Measurements from ENCODE around the gene CPN2.

Gene CPN2

DNA sequence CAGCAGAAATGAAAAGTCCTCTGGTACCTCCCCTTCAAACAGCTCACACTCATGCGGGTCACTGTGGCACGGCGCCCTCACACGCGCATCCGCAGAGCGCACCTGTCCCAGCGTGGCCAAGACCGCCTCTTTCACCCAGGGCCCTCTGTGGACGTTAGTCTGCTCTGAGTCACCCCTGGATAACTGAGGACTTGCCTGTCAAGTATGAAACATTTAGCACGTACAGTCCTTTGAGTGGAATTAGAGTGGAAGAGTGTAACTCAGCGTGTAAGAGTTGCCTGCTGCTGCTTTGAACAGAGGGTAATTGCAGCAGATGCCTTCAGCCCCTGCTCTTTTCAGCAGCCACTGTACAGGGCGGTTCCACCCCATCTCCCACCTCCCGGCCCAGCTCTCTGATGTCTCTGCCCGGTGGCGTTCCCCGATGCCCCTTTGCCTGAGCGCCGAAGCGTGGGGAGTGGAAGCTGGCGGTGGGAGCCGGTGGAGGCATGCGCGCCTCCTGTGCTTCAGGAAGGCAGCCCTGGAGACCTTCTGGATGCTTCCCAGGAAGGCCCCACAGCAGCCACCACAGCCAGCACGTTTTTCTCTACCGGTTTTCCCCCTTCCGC, 23.0 kb downstream of the CPN2 start:
- Histone ChIP-seq H3K27me3 (ENCODE audit: insufficient read depth, low read length) (peaks cover 30% of the 10 kb centered on the region), H3K4me3 (ENCODE audit: low read length) (no peak overlapping the region), H3K9me3 (ENCODE audit: low read length) (peaks cover 3% of the 10 kb centered on the region), H2AFZ (ENCODE audit: low read depth, low read length) (no peak overlapping the region), H3K4me1 (ENCODE audit: insufficient read depth, low read length) (peaks cover 6% of the 10 kb centered on the region), H3K36me3 (ENCODE audit: insufficient read depth, low read length) (no peaks in the 10 kb centered on the region)

GRCh38 chr3:194327218-194328052, 23.7 kb downstream of the CPN2 start:
- H3K9me3 ChIP-seq (ENCODE audit: low read length), result peaks cover 3% of the 10 kb centered on the region
- H2AFZ ChIP-seq (ENCODE audit: low read depth, low read length), result no peak overlapping the region
- peaks cover 6% of the 10 kb centered on the region for H3K4me1 ChIP-seq (ENCODE audit: insufficient read depth, low read length)
- H3K36me3 ChIP-seq (ENCODE audit: insufficient read depth, low read length), result no peaks in the 10 kb centered on the region
- peaks cover 29% of the 10 kb centered on the region for H3K27me3 ChIP-seq (ENCODE audit: insufficient read depth, low read length)
- no peak overlapping the region for H3K4me3 ChIP-seq (ENCODE audit: low read length)

GRCh38 chr3:194326968-194327217, 24.2 kb downstream of the CPN2 start:
- H3K36me3 ChIP-seq (ENCODE audit: insufficient read depth, low read length), result no peaks in the 10 kb centered on the region
- no peak overlapping the region for H2AFZ ChIP-seq (ENCODE audit: low read depth, low read length)
- no peak overlapping the region for H3K4me3 ChIP-seq (ENCODE audit: low read length)
- peaks cover 29% of the 10 kb centered on the region for H3K27me3 ChIP-seq (ENCODE audit: insufficient read depth, low read length)
- peaks cover 6% of the 10 kb centered on the region for H3K4me1 ChIP-seq (ENCODE audit: insufficient read depth, low read length)
- peaks cover 3% of the 10 kb centered on the region for H3K9me3 ChIP-seq (ENCODE audit: low read length)

DNA sequence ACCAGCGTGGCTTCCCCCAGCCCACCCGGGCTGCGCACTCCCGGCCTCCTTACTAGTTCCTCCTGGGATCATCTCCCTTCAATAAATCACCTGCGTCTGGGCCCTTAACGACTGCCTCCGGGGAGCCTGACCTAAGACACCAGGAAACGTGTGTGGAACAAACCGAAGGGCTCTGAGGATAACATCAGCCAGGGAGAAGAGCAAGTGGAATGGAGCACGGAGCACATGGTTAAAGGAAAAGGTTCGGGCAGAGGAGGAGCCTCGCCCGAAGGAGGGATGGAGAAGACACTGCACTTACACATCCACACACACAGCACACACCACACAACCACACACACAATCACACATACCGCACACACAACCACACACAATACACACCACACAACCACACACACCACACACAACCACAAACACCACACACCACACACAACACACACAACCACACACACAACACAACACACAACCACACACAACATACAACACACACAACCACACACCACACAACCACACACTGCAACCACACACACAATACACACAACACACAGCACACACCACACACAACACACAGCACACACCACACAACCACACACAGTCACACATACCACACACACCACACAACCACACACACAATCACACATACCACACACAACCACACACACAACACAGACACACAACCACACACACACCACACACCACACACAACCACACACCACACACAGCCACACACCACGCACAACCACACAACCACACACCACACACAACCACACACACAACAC, 24.7 kb downstream of the CPN2 start:
- Histone ChIP-seq H3K4me3 (ENCODE audit: low read length) (no peak overlapping the region), H2AFZ (ENCODE audit: low read depth, low read length) (no peak overlapping the region), H3K36me3 (ENCODE audit: insufficient read depth, low read length) (no peaks in the 10 kb centered on the region), H3K9me3 (ENCODE audit: low read length) (peaks cover 3% of the 10 kb centered on the region), H3K4me1 (ENCODE audit: insufficient read depth, low read length) (peaks cover 6% of the 10 kb centered on the region), H3K27me3 (ENCODE audit: insufficient read depth, low read length) (peaks cover 26% of the 10 kb centered on the region)

- Histone ChIP-seq H3K36me3 (ENCODE audit: insufficient read depth, low read length) (no peaks in the 10 kb centered on the region), H3K4me3 (ENCODE audit: low read length) (no peak overlapping the region), H3K4me1 (ENCODE audit: insufficient read depth, low read length) (peaks cover 6% of the 10 kb centered on the region), H2AFZ (ENCODE audit: low read depth, low read length) (no peak overlapping the region), H3K9me3 (ENCODE audit: low read length) (peaks cover 3% of the 10 kb centered on the region), H3K27me3 (ENCODE audit: insufficient read depth, low read length) (peaks cover 19% of the 10 kb centered on the region)
Observed at GRCh38 chr3:194325424-194326153, 25.5 kb downstream of the CPN2 start.

DNA sequence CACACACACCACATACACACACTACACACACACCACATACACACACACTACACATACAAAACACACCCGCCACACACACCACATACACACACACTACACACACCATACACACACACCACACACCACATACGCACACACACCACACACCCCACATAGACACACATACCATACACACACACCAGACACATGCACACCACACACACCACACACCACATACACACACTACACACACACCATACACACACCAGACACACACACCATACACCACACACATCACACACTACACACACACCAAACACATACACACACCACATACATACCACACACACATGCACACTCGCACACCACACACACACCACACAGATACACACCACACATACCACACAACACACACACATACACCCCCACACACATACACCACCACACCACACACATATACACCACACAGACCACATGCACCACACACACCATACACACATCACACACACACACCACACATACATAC, 26.3 kb downstream of the CPN2 start:
- peaks cover 13% of the 10 kb centered on the region for H3K27me3 ChIP-seq (ENCODE audit: insufficient read depth, low read length)
- peaks cover 6% of the 10 kb centered on the region for H3K4me1 ChIP-seq (ENCODE audit: insufficient read depth, low read length)

DNA sequence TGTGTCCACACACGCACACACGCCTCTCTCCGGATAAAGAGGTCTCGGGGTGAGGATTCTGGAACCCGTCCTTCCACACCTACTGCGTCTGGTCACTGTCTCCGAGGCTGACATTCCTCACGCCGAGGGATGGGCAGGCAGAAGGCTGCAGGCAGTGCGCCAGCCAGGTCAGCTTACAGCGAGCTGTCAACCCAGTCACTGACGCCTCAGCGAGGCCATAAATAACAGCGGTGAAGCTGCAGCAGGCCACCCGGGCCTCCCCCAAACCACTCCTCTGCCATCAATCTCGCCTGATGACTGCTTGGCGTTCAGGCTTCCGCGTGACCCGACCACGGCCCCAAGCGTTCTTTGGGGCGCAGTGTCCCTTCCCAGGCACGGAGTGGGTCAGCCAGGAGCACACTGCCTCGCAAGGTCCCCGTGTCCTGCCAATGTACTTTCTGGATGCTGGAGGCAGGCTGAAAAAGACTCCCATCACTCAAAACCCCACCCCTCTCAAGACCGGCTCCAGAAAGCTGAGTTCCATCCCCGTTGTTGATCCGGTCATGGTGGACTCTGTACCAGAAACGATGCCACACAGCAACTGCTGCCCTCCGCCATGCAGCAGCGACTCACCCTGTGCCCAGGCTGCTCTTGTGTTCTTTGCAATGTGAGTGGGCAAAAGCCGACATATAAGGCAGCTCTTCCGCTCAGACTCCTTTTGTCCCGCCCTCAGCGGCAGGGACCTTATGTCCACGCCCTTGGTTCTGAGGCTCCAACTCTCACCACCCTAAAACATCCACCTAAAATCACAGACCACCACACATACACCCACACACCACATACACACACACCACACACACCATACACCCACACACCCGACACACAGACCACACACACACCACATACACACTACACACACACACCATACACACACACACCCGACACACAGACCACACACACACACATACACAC, 27.1 kb downstream of the CPN2 start:
- peaks cover 17% of the 10 kb centered on the region for H3K27me3 ChIP-seq (ENCODE audit: insufficient read depth, low read length)
- no peaks in the 10 kb centered on the region for H3K36me3 ChIP-seq (ENCODE audit: insufficient read depth, low read length)
- H3K9me3 ChIP-seq (ENCODE audit: low read length), result peaks cover 10% of the 10 kb centered on the region
- peaks cover 6% of the 10 kb centered on the region for H3K4me1 ChIP-seq (ENCODE audit: insufficient read depth, low read length)
- H2AFZ ChIP-seq (ENCODE audit: low read depth, low read length), result no peak overlapping the region
- H3K4me3 ChIP-seq (ENCODE audit: low read length), result no peak overlapping the region

More for the DNA sequence above, 26.3 kb downstream of the CPN2 start:
- peaks cover 5% of the 10 kb centered on the region for H3K9me3 ChIP-seq (ENCODE audit: low read length)
- H3K36me3 ChIP-seq (ENCODE audit: insufficient read depth, low read length), result no peaks in the 10 kb centered on the region
- H2AFZ ChIP-seq (ENCODE audit: low read depth, low read length), result no peak overlapping the region
- H3K4me3 ChIP-seq (ENCODE audit: low read length), result no peak overlapping the region

DNA sequence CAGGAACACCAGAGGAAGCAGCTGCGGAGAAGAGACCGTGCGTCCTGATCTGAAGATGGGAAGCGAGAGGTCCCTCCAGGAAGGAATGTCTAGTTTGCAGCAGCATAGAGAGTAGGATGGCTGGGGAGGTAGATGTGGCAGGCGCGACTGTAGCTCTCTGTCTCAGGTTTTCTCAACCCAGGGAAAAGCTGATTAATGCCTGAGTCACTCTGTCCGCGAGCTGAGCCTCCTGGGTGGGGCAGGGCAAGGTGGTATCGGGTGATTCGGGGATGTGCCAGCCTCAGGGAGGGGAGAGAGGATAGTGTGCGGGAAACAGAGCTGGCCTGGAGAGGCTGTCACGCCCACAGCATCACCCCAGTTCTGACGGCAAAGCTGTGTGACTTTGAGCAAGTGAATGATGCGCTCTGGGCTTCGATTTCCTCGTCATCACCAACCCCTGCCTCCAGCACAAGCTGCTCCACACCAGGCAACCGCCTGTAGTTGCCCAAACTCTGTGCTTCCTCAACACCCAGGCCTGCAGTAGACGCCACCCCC, 28.4 kb downstream of the CPN2 start:
- H3K4me3 ChIP-seq (ENCODE audit: low read length), result no peak overlapping the region
- peaks cover 12% of the 10 kb centered on the region for H3K9me3 ChIP-seq (ENCODE audit: low read length)
- peaks cover 19% of the 10 kb centered on the region for H3K27me3 ChIP-seq (ENCODE audit: insufficient read depth, low read length)
- H3K36me3 ChIP-seq (ENCODE audit: insufficient read depth, low read length), result no peaks in the 10 kb centered on the region
- peaks cover 6% of the 10 kb centered on the region for H3K4me1 ChIP-seq (ENCODE audit: insufficient read depth, low read length)
- H2AFZ ChIP-seq (ENCODE audit: low read depth, low read length), result no peak overlapping the region

DNA sequence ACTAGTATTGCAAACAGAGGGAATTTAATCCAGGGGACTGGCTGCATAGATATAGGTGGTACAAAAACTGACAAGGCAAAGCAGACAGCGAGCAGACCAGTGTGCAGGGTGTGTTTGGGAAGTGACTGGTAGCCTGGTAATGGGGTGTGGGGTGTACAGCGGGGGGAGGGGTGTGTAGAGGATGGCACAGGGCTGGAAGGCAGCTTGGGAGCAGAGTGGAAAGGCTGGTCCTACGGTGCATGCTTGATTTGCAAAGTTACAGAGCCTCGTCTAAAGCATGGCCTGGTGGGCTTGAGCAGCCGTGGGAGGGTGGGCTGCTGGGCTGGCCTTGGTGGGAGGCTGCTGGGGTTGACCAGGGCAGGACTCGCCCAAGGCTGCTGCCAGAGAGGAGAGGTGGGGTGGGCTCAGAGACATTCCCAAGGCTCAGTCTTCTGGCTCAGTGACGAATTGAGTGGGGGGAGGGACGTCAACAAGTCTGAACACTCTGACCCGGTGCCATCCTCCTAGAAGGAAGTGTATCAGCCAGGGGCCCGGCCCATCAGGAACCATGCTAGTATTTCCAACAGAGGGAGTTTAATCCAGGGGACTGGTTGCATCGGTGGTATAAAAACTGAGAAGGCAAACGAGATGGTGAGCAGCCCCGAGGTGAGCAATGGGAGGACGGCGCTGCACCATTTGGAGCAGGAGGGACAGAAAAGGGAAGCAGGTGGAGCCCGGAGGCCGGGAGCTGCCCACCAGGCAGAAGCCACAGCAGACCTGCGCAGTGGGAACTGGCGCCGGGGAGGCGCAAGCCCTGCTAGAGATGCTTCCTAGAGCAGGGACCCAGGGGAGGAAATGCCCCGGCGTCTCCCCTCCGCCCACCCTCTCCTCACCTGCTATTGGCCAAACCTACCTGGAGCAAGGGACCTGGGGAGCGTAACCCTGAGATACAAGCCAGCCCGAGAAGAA, 29.2 kb downstream of the CPN2 start:
- Histone ChIP-seq H3K27me3 (ENCODE audit: insufficient read depth, low read length) (peaks cover 20% of the 10 kb centered on the region), H3K4me1 (ENCODE audit: insufficient read depth, low read length) (peaks cover 6% of the 10 kb centered on the region), H2AFZ (ENCODE audit: low read depth, low read length) (no peak overlapping the region), H3K9me3 (ENCODE audit: low read length) (peaks cover 14% of the 10 kb centered on the region), H3K4me3 (ENCODE audit: low read length) (no peak overlapping the region), H3K36me3 (ENCODE audit: insufficient read depth, low read length) (no peaks in the 10 kb centered on the region)

- peaks cover 26% of the 10 kb centered on the region for H3K27me3 ChIP-seq (ENCODE audit: insufficient read depth, low read length)
- H3K36me3 ChIP-seq (ENCODE audit: insufficient read depth, low read length), result no peaks in the 10 kb centered on the region
- H3K4me3 ChIP-seq (ENCODE audit: low read length), result no peak overlapping the region
- H2AFZ ChIP-seq (ENCODE audit: low read depth, low read length), result no peak overlapping the region
- peaks cover 9% of the 10 kb centered on the region for H3K4me1 ChIP-seq (ENCODE audit: insufficient read depth, low read length)
- peaks cover 10% of the 10 kb centered on the region for H3K9me3 ChIP-seq (ENCODE audit: low read length)
Observed at GRCh38 chr3:194320744-194321243, 30.3 kb downstream of the CPN2 start.

- Histone ChIP-seq H3K4me3 (ENCODE audit: low read length) (no peak overlapping the region), H3K27me3 (ENCODE audit: insufficient read depth, low read length) (peaks cover 26% of the 10 kb centered on the region), H3K9me3 (ENCODE audit: low read length) (peaks cover 10% of the 10 kb centered on the region), H3K4me1 (ENCODE audit: insufficient read depth, low read length) (peaks cover 14% of the 10 kb centered on the region), H3K36me3 (ENCODE audit: insufficient read depth, low read length) (no peaks in the 10 kb centered on the region), H2AFZ (ENCODE audit: low read depth, low read length) (no peak overlapping the region)
Observed at GRCh38 chr3:194320100-194320499, 31.0 kb downstream of the CPN2 start.

Data from neuron (in vitro differentiated cells).